H1 (cell line): ENCODE data around the gene AAMP. TPM values are rescaled to one million over a fixed set of nuclear protein-coding genes. Genes with fewer than 3 reads are reported as not detected.

Source experiments
- CTCF ChIA-PET: fragments of 300-600 bp; sonication (Branson Sonifier 250); formaldehyde crosslinking; loops from one replicate; lab custom pipeline; 2021; ENCODE audit not compliant: partially characterized antibody; lab: Charles Lee
- POLR2A ChIA-PET: fragments of 300-600 bp; sonication (Branson Sonifier 250); formaldehyde crosslinking; loops from one replicate; lab custom pipeline; 2021; ENCODE audit warnings: inconsistent platforms; ENCODE audit not compliant: partially characterized antibody; lab: Charles Lee
- DNase-seq, 2 experiments: peaks; one replicate each; pipeline versions ENCODE4 v3.0.0 to v3.0.0-alpha.2; 2010 to 2022; ENCODE audit warnings: low spot score in 2 of 2, low read depth in 1 of 2, mixed read lengths in 1 of 2
- FAIRE-seq: peaks from 2 replicates; lab custom pipeline; 2011; peaks lifted over from hg19 to GRCh38; lab: Jason Lieb, UNC
- H2AFZ ChIP-seq: 2 replicates; pipeline ENCODE4 v1.8.1; 2012; ENCODE audit warnings: low read length, inconsistent platforms
- H2AK5ac ChIP-seq: 2 replicates; pipeline ENCODE4 v1.6.1; 2013; ENCODE audit warnings: low read depth, low read length
- H2BK120ac ChIP-seq: replicated peaks from 2 replicates; pipeline ENCODE3; 2013; ENCODE audit warnings: low read depth, low read length, inconsistent platforms
- H2BK12ac ChIP-seq: 2 replicates; pipeline ENCODE4 v1.6.1; 2013; ENCODE audit warnings: low read depth, low read length
- H2BK15ac ChIP-seq: 2 replicates; pipeline ENCODE4 v1.6.1; 2013; ENCODE audit warnings: low read length
- H2BK20ac ChIP-seq: 2 replicates; pipeline ENCODE4 v1.6.1; 2013; ENCODE audit warnings: low read length
- H2BK5ac ChIP-seq: 2 replicates; pipeline ENCODE4 v1.6.1; 2013; ENCODE audit warnings: low read depth, low read length
- H3K14ac ChIP-seq: 2 replicates; pipeline ENCODE4 v1.6.1; 2013; ENCODE audit warnings: inconsistent platforms; ENCODE audit not compliant: insufficient read length
- H3K18ac ChIP-seq: 2 replicates; pipeline ENCODE4 v1.6.1; 2013; ENCODE audit warnings: low read length; ENCODE audit errors: extremely low read depth
- H3K23ac ChIP-seq: 2 replicates; pipeline ENCODE4 v1.6.1; 2013; ENCODE audit warnings: inconsistent platforms; ENCODE audit not compliant: insufficient read length
- H3K23me2 ChIP-seq: 2 replicates; pipeline ENCODE4 v1.6.1; 2013; ENCODE audit warnings: low read depth, low read length
- H3K27ac ChIP-seq: 2 replicates; pipeline ENCODE4 v1.6.1; 2011; ENCODE audit warnings: low read depth, low read length, inconsistent platforms
- H3K27me3 ChIP-seq, 4 experiments: replicated peaks in 1 of 4; 1 replicate in 1 of 4; 2 replicates in 3 of 4; pipeline versions ENCODE4 v1.6.1 to v1.8.1; 2011 to 2013; ENCODE audit warnings: low read length in 3 of 4, mild to moderate bottlenecking in 3 of 4, inconsistent platforms in 2 of 4, mixed read lengths in 2 of 4, moderate library complexity in 1 of 4; ENCODE audit not compliant: control insufficient read depth in 3 of 4, insufficient read depth in 3 of 4; ENCODE audit errors: extremely low read depth in 1 of 4
- H3K36me3 ChIP-seq, 4 experiments: 2 replicates each; pipeline versions ENCODE4 v1.6.1 to v1.8.1; 2011 to 2013; ENCODE audit warnings: mild to moderate bottlenecking in 4 of 4, low read length in 3 of 4, moderate library complexity in 2 of 4, control low read depth in 1 of 4, inconsistent platforms in 1 of 4; ENCODE audit not compliant: insufficient read depth in 4 of 4, control insufficient read depth in 2 of 4
- H3K4ac ChIP-seq: replicated peaks from 2 replicates; pipeline ENCODE3; 2013; ENCODE audit warnings: low read length, low read depth, mixed read lengths, inconsistent platforms; ENCODE audit not compliant: insufficient read length
- H3K4me1 ChIP-seq, 4 experiments: replicated peaks in 1 of 4; 1 replicate in 1 of 4; 2 replicates in 3 of 4; pipeline versions ENCODE4 v1.6.1 to v1.8.1; 2011 to 2013; ENCODE audit warnings: low read length in 3 of 4, inconsistent platforms in 2 of 4, mixed read lengths in 1 of 4; ENCODE audit not compliant: insufficient read depth in 4 of 4, control insufficient read depth in 3 of 4
- H3K4me2 ChIP-seq, 2 experiments: 2 replicates each; pipeline versions ENCODE4 v1.6.1 to v1.8.1; 2011 to 2013; ENCODE audit warnings: low read depth in 2 of 2, low read length in 2 of 2, control low read depth in 1 of 2, inconsistent platforms in 1 of 2, mild to moderate bottlenecking in 1 of 2; ENCODE audit not compliant: insufficient read depth in 1 of 2
- H3K4me3 ChIP-seq, 4 experiments: fragments of 200-600, 300-600 bp in 1 of 4; sonication (generic), shearing (Covaris generic), sonication (Bioruptor Twin) in 1 of 4; 2 replicates each; pipeline versions ENCODE4 v1.5.1 to v1.8.1; 2011 to 2016; ENCODE audit warnings: low read length in 4 of 4, low read depth in 3 of 4, control low read depth in 2 of 4, inconsistent platforms in 2 of 4, mild to moderate bottlenecking in 2 of 4, mixed read lengths in 1 of 4, moderate library complexity in 1 of 4; ENCODE audit not compliant: insufficient read depth in 2 of 4; ENCODE audit errors: extremely low read depth in 1 of 4
- H3K56ac ChIP-seq: replicated peaks from 2 replicates; pipeline ENCODE3; 2013; ENCODE audit warnings: low read depth, mild to moderate bottlenecking, mixed read lengths, low read length, inconsistent platforms; ENCODE audit not compliant: insufficient read length
- H3K79me1 ChIP-seq: 2 replicates; pipeline ENCODE4 v1.6.1; 2013; ENCODE audit warnings: low read depth, low read length, control low read depth
- H3K79me2 ChIP-seq, 2 experiments: 2 replicates each; pipeline versions ENCODE4 v1.6.1 to v1.8.1; 2012 to 2013; ENCODE audit warnings: low read length in 2 of 2, mild to moderate bottlenecking in 2 of 2, inconsistent platforms in 1 of 2; ENCODE audit not compliant: insufficient read depth in 2 of 2, control insufficient read depth in 1 of 2
- H3K9ac ChIP-seq, 4 experiments: replicated peaks in 1 of 4; 1 replicate in 1 of 4; 2 replicates in 3 of 4; pipeline versions ENCODE4 v1.6.1 to v1.8.1; 2011 to 2013; ENCODE audit warnings: low read depth in 3 of 4, low read length in 3 of 4, control low read depth in 2 of 4, mild to moderate bottlenecking in 2 of 4, moderate library complexity in 2 of 4, inconsistent platforms in 1 of 4; ENCODE audit errors: extremely low read depth in 1 of 4
- H3K9me3 ChIP-seq, 2 experiments: 2 replicates each; pipeline versions ENCODE4 v1.6.1 to v1.8.1; 2012 to 2013; ENCODE audit warnings: mild to moderate bottlenecking in 2 of 2, moderate library complexity in 2 of 2, control low read depth in 1 of 2, inconsistent platforms in 1 of 2, low read depth in 1 of 2, low read length in 1 of 2, mixed read lengths in 1 of 2; ENCODE audit not compliant: insufficient read depth in 2 of 2
- H4K20me1 ChIP-seq, 2 experiments: replicated peaks in 1 of 2; 2 replicates each; pipeline versions ENCODE3 to v1.8.1; 2011 to 2013; ENCODE audit warnings: inconsistent platforms in 2 of 2, low read length in 2 of 2, mild to moderate bottlenecking in 1 of 2; ENCODE audit not compliant: insufficient read depth in 2 of 2, control insufficient read depth in 1 of 2
- H4K5ac ChIP-seq: 2 replicates; pipeline ENCODE4 v1.6.1; 2013; ENCODE audit warnings: low read length, low read depth, mixed read lengths, inconsistent platforms; ENCODE audit not compliant: insufficient read length
- H4K8ac ChIP-seq: 2 replicates; pipeline ENCODE4 v1.8.0; 2013; ENCODE audit warnings: mild to moderate bottlenecking, moderate library complexity, low read length, inconsistent platforms; ENCODE audit not compliant: insufficient read depth; ENCODE audit errors: extremely low read depth
- H4K91ac ChIP-seq: replicated peaks from 2 replicates; pipeline ENCODE3; 2013; ENCODE audit warnings: low read length, mixed read lengths, inconsistent platforms; ENCODE audit not compliant: insufficient read length
- ASH2L ChIP-seq: fragments of 200-600, 300-600 bp; sonication (generic); IDR thresholded peaks from one replicate; pipeline ENCODE4 v1.7.1; 2017; ENCODE audit warnings: low read length
- CHD1 ChIP-seq: IDR thresholded peaks from 2 replicates; pipeline ENCODE4 v1.6.1; 2012; ENCODE audit warnings: low read depth, low read length, improper control_type of control experiment
- GABPA ChIP-seq: IDR thresholded peaks from 2 replicates; pipeline ENCODE4 v1.6.1; 2011; ENCODE audit warnings: mild to moderate bottlenecking, low read length, moderate library complexity, borderline replicate concordance; ENCODE audit not compliant: insufficient read depth
- POLR2AphosphoS5 ChIP-seq: IDR thresholded peaks from 2 replicates; pipeline ENCODE4 v1.6.1; 2011; ENCODE audit warnings: low read depth, low read length
- SUZ12 ChIP-seq: fragments of 200-600 bp; sonication (generic); IDR thresholded peaks from 2 replicates; pipeline ENCODE4 v1.6.1; 2012; ENCODE audit warnings: mild to moderate bottlenecking, inconsistent platforms, low read length, moderate library complexity, mixed read lengths
- WGBS, 2 experiments: shearing (Covaris generic) in 1 of 2; methylation state at CpG; one replicate each; pipeline versions ENCODE4 v1.1.6 to v1.1.7; 2013 to 2015; ENCODE audit warnings: low lambda C conversion rate in 2 of 2, mixed read lengths in 2 of 2, inconsistent platforms in 1 of 2, low coverage in 1 of 2, missing lambda C conversion rate in 1 of 2; ENCODE audit not compliant: insufficient replicate concordance in 2 of 2, insufficient coverage in 1 of 2, insufficient read length in 1 of 2; ENCODE audit errors: extremely low coverage in 1 of 2, missing lambda C conversion rate in 1 of 2; 5-methylcytosine and 5-hydroxymethylcytosine counted together
- polyA plus RNA-seq, 7 experiments: library from polyadenylated mRNA; depleted of rRNA in 3 of 7; stranded (reverse) in 5 of 7; unstranded in 2 of 7; fragments of >200 nt in 5 of 7; fragments of 200-250 nt in 2 of 7; gene quantifications; 1 replicate in 5 of 7; 2 replicates in 1 of 7; 4 replicates in 1 of 7; pipeline versions ENCODE4 v1.2.1 to v1.2.3, GENCODE V29; 2011 to 2013; ENCODE audit warnings: missing spikeins in 2 of 7, mixed read lengths in 2 of 7
- total RNA-seq: library from RNA; stranded (reverse); fragmentation: NEBNext Ultra II Directional; extraction: Animal tissue kit (Norgen Biotek cat#: 25700); gene quantifications from 2 replicates; pipeline ENCODE4 v1.2.1, GENCODE V29; 2021

AAMP gene
- total and polyA plus RNA-seq, 2 of the 8 experiments (the other 6 are each of a cell fraction or from before 2014, with no cell fraction given) = 119 to 125 TPM

DNA sequence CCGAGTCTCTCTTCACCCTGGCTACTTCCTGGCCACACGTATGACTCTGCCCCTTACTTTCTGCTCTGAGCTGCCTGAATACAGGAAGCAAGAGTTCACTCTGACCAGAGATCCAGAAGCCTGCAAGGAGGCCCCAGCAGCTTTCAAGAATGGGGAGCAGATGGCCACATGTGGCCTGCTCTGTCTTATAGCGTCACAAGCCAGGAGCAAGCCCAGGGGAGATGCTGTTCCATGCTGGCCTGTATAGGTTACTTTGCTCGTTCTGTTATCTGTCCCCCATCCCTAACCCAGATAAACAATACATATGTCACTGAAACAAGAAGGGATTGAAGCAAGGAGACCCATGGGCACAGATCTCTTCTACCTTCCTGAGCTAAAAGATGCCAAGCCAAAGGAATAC, 4.6 kb upstream of the AAMP start:
- Histone ChIP-seq H4K8ac (no peak overlapping the region), H3K23me2 (peaks cover 6% of the 10 kb centered on the region; the same call in 1 of the 2 replicates), H3K4me2 (no peak overlapping the region), H3K18ac (no peak overlapping the region), H3K79me2 (peaks cover 0 to 3% of the 10 kb centered on the region in 2 experiments; a peak in 1 of 4 replicates), H3K27ac (no peak overlapping the region), H3K4me3 (no peak overlapping the region), H3K27me3 (no peaks in the 10 kb centered on the region), H2BK5ac (no peak overlapping the region), H3K9ac (no peak overlapping the region), H3K36me3 (peaks cover 0 to 41% (median 9%) of the 10 kb centered on the region in 4 experiments; a peak in 6 of 8 replicates), H3K56ac (no peak overlapping the region), H3K14ac (no peak overlapping the region), H2AK5ac (no peak overlapping the region), H2BK12ac (no peak overlapping the region), H3K4me1 (peaks cover 0 to 4% (median 2%) of the 10 kb centered on the region in 4 experiments; a peak in 4 of 7 replicates), H2BK15ac (no peak overlapping the region), H4K5ac (no peak overlapping the region), H2AFZ (no peak overlapping the region), H2BK20ac (no peak overlapping the region), H4K20me1 (peaks cover 0 to 12% of the 10 kb centered on the region in 2 experiments), H2BK120ac (no peak overlapping the region), H3K9me3 (no peaks in the 10 kb centered on the region), H4K91ac (no peak overlapping the region), H3K4ac (no peak overlapping the region), H3K23ac (no peak overlapping the region), H3K79me1 (peaks cover 5% of the 10 kb centered on the region; the same call in 1 of the 2 replicates)
- ChIA-PET POLR2A (interaction anchor here (1.3 to 2.6 kb wide), 4 partner anchors 12 to 17 kb away, joined by 3 to 22 read pairs (median 4); partner anchors contain the start of gene GPBAR1), CTCF (interaction anchor here (0.7 to 8.2 kb wide), 15 partner anchors 9 to 373 kb away, joined by 3 to 131 read pairs (median 6); partner anchors contain the start of genes CATIP, GPBAR1 and TMBIM1)
- no peak for DNase-seq
- no peak for FAIRE-seq
- 93% methylated on average over 4 of the region's 4 CpGs; no CpG with 5 or more reads in 1 of the 2 experiments for WGBS, 2 experiments
- TF ChIP-seq SUZ12 (no peak), CHD1 (no peak), ASH2L (no peak), POLR2AphosphoS5 (no peak), GABPA (no peak)
- TF ChIP-seq, all 59 proteins: peak for 0
